Psoas muscle (tissue), 8 donors: Measurements from ENCODE around the gene KY. TPM values are rescaled to one million over a fixed set of nuclear protein-coding genes. Genes with fewer than 3 reads are reported as not detected.

Experiments used
- ATAC-seq, 4 donors: fragments of 200-7000 bp; cut with Tn5 transposase; one replicate each; pipeline ENCODE4 v1.9.1; 2020; ENCODE audit warnings: moderate library complexity in 3 of 4, mild to moderate bottlenecking in 2 of 4
- DNase-seq, 2 donors: peaks; one replicate each; pipeline ENCODE4 v3.0.0-alpha.2; 2020
- H3K27ac ChIP-seq: fragments of 200-600 bp; one replicate; pipeline ENCODE4 v1.8.0; 2022
- H3K27me3 ChIP-seq, 3 donors: fragments of 200-600 bp in 1 of 3; one replicate each; pipeline versions ENCODE4 v1.6.1 to v1.8.0; 2013 to 2022; ENCODE audit warnings: low read length in 2 of 3, mild to moderate bottlenecking in 2 of 3, moderate library complexity in 1 of 3; ENCODE audit not compliant: insufficient read depth in 3 of 3
- H3K36me3 ChIP-seq, 2 donors: fragments of 200-600 bp in 1 of 2; one replicate each; pipeline versions ENCODE4 v1.6.1 to v1.8.0; 2013 to 2022; ENCODE audit warnings: low read depth in 1 of 2, mild to moderate bottlenecking in 1 of 2, moderate library complexity in 1 of 2; ENCODE audit not compliant: insufficient read depth in 1 of 2
- H3K4me1 ChIP-seq: fragments of 200-600 bp; one replicate; pipeline ENCODE4 v1.8.0; 2022
- H3K4me3 ChIP-seq: fragments of 200-600 bp; one replicate; pipeline ENCODE4 v1.8.0; 2022; ENCODE audit warnings: mild to moderate bottlenecking
- H3K9me3 ChIP-seq: fragments of 200-600 bp; one replicate; pipeline ENCODE4 v1.8.0; 2022
- CTCF ChIP-seq: fragments of 200-600 bp; IDR thresholded peaks from one replicate; pipeline ENCODE4 v1.8.0; 2022; ENCODE audit warnings: antibody characterized with exemption
- WGBS, 3 donors: extraction: QIAGEN DNeasy Blood & Tissue Kit; methylation state at CpG; one replicate each; pipeline versions ENCODE4 v1.1.6 to v1.1.7; 2013; 5-methylcytosine and 5-hydroxymethylcytosine counted together
- intact Hi-C, 2 donors: fragments of 100-400 bp; cut with DNase I; formaldehyde crosslinking; loops; one replicate each; pipeline versions ENCODE4 v1.11.0 to v1.14.2; 2022
- polyA plus RNA-seq, 3 donors: library from polyadenylated mRNA; stranded (reverse); fragments of 200-250 nt; gene quantifications; one replicate each; pipeline ENCODE4 v1.2.3, GENCODE V29; 2013
- total RNA-seq, 4 donors: library from RNA; stranded (reverse); fragmentation: NEBNext Ultra II Directional in 2 of 4; extraction: Animal tissue kit (Norgen Biotek cat#: 25700) in 2 of 4; gene quantifications; one replicate each; pipeline versions ENCODE4 v1.2.1 to v1.2.4, GENCODE V29; 2021 to 2023
- donor health status: healthy with polysubstance abuse.
- donor health status: DM: no; HTN: no; CAD: no; lungs with moderate emphysema.
- donor health status: Bipolar disorder and iron deficiency.
- donor health status: healthy.
- donor health status: DM: yes; HTN: yes; CAD: no.
- donor health status: DM: no; HTN: no; CAD: no.
- donor health status: DM: no; HTN: no; CAD: no.
- donor health status: DM: yes; HTN: yes; CAD: no.

KY gene
- total and polyA plus RNA-seq, 7 donors = 0.30 to 6.7 (median 3.0) TPM; not detected in 1

- Histone ChIP-seq H3K9me3 (no peaks in the 10 kb centered on the region), H3K36me3 (no peaks in the 10 kb centered on the region), H3K27me3 (no peaks in the 10 kb centered on the region), H3K4me1 (peaks cover 41% of the 10 kb centered on the region), H3K27ac (no peak overlapping the region), H3K4me3 (no peak overlapping the region)
- TF ChIP-seq CTCF = no peak
- ATAC-seq (no peak), DNase-seq (no peak)
- intact Hi-C loops = loop anchor here in 1 of 2 donors (2.0 kb wide), 1 partner anchor 42 kb away; no protein-coding TSS in a partner anchor
- 86 to 92% (median 90%) methylated on average over 8 of the region's 8 CpGs for WGBS, 3 donors
Observed at GRCh38 chr3:134643150-134643675, 7.6 kb downstream of the KY start.

- no peak for ATAC-seq
- H3K27me3 ChIP-seq = no peaks in the 10 kb centered on the region
- H3K4me1 ChIP-seq = peaks cover 40% of the 10 kb centered on the region
- H3K36me3 ChIP-seq = no peaks in the 10 kb centered on the region
- DNase-seq = no peak
- TF ChIP-seq CTCF = no peak
- 89 to 94% (median 90%) methylated on average over 5 of the region's 5 CpGs for WGBS, 3 donors
- intact Hi-C loops = loop anchor here in 1 of 2 donors (2.0 kb wide), 1 partner anchor 42 kb away; no protein-coding TSS in a partner anchor
- no peak overlapping the region for H3K27ac ChIP-seq
- no peaks in the 10 kb centered on the region for H3K9me3 ChIP-seq
- no peak overlapping the region for H3K4me3 ChIP-seq
Observed at GRCh38 chr3:134642445-134643149, 8.2 kb downstream of the KY start.

DNA sequence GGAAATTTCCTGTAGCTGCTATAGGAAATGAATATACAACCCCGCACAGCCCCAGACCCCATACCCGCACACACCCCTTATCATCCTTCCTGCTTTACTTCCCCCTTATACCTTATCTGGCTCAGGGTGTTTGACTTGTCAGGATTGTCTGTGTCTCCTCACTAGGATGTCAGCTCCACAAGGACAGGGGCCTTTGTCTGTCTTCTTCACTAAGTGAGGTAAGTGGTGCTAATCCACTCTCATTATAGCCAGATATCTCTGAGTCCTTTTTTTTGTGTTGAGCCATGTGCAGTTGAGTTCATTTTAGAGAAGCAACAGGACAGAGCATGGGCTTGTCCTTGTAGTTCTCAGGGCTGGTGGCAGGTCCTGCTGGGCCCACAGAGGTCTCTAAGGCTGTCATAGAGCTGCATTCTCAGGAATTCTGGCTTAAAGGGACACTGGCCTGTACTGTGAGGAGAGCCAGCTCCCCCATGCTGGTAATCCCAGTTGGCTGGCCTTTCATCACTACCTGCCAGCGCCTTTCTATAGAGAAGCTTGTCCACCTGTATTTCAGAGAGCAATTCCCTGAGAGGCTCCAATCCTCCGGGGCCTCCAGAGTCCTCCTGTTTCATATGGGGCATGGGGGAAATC lies 9.0 kb downstream of the KY start:
- no peaks in the 10 kb centered on the region for H3K36me3 ChIP-seq
- intact Hi-C loops = loop anchor here in 1 of 2 donors (2.0 kb wide), 1 partner anchor 41 kb away; no protein-coding TSS in a partner anchor
- 71 to 78% (median 75%) methylated on average over 4 of the region's 4 CpGs for WGBS, 3 donors
- peaks cover 37% of the 10 kb centered on the region for H3K4me1 ChIP-seq
- no peak for TF ChIP-seq CTCF
- ATAC-seq (no peak), DNase-seq (no peak)
- H3K4me3 ChIP-seq = no peak overlapping the region
- no peaks in the 10 kb centered on the region for H3K9me3 ChIP-seq
- no peaks in the 10 kb centered on the region for H3K27me3 ChIP-seq
- no peak overlapping the region for H3K27ac ChIP-seq

- H3K4me1 ChIP-seq = peaks cover 28% of the 10 kb centered on the region
- no peak for DNase-seq
- WGBS, 3 donors = 80 to 81% (median 81%) methylated on average over 4 of the region's 4 CpGs
Observed at GRCh38 chr3:134640872-134641470, 9.9 kb downstream of the KY start.

More at GRCh38 chr3:134640872-134641470, 9.9 kb downstream of the KY start:
- Histone ChIP-seq H3K36me3 (no peaks in the 10 kb centered on the region), H3K9me3 (no peaks in the 10 kb centered on the region), H3K27ac (no peak overlapping the region), H3K4me3 (no peak overlapping the region), H3K27me3 (no peaks in the 10 kb centered on the region)
- TF ChIP-seq CTCF = peak; percentile 42
- intact Hi-C loops = no loop called here
- ATAC-seq = no peak
